GM12878 (cell line): ENCODE results near the gene INF2. TPM values are rescaled to one million over a fixed set of nuclear protein-coding genes. Genes with fewer than 3 reads are reported as not detected.

Experiments used
- ELK1 ChIP-seq: IDR thresholded peaks from 2 replicates; pipeline ENCODE4 v1.6.1; 2012; ENCODE audit warnings: low read depth, low read length, improper control_type of control experiment
- FOXM1 ChIP-seq: IDR thresholded peaks from 2 replicates; pipeline ENCODE4 v1.6.1; 2012; ENCODE audit warnings: low read depth, mild to moderate bottlenecking, inconsistent platforms, low read length, moderate library complexity
- HDGF ChIP-seq: fragments of 450-650 bp; IDR thresholded peaks from 2 replicates; pipeline ENCODE4 v1.6.1; 2016; ENCODE audit warnings: antibody characterized with exemption
- IKZF1 ChIP-seq: fragments of 450-650 bp; conservative IDR thresholded peaks from 2 replicates; pipeline ENCODE4 v1.6.1; 2017; ENCODE audit warnings: antibody characterized with exemption, mild to moderate bottlenecking
- KAT2A ChIP-seq: conservative IDR thresholded peaks from 2 replicates; pipeline ENCODE4 v1.6.1; 2011; ENCODE audit warnings: low read depth, low read length; ENCODE audit not compliant: control insufficient read depth
- KLF5 ChIP-seq: fragments of 450-650 bp; IDR thresholded peaks from 2 replicates; pipeline ENCODE4 v1.6.1; 2014; ENCODE audit warnings: mild to moderate bottlenecking; ENCODE audit not compliant: partially characterized antibody
- NBN ChIP-seq: fragments of 450-650 bp; IDR thresholded peaks from 2 replicates; pipeline ENCODE4 v1.6.1; 2016
- PAX5 ChIP-seq: IDR thresholded peaks from 2 replicates; pipeline ENCODE4 v1.6.1; 2011; ENCODE audit warnings: low read depth, low read length, borderline replicate concordance
- RAD21 ChIP-seq: IDR thresholded peaks from 2 replicates; pipeline ENCODE4 v1.6.1; 2011; ENCODE audit warnings: mild to moderate bottlenecking, low read depth, low read length, moderate library complexity; ENCODE audit not compliant: insufficient read depth
- RBBP5 ChIP-seq: fragments of 200-600 bp; sonication (generic); conservative IDR thresholded peaks from 2 replicates; pipeline ENCODE4 v1.6.1; 2016
- RELA ChIP-seq: fragments of 450-650 bp; IDR thresholded peaks from 2 replicates; pipeline ENCODE4 v1.8.0; 2014; ENCODE audit warnings: borderline replicate concordance; ENCODE audit not compliant: partially characterized antibody
- ZBTB33 ChIP-seq: fragments of 450-650 bp; IDR thresholded peaks from 2 replicates; pipeline ENCODE4 v1.6.1; 2017; ENCODE audit warnings: mild to moderate bottlenecking
- ZBTB40 ChIP-seq: fragments of 450-650 bp; IDR thresholded peaks from 2 replicates; pipeline ENCODE4 v1.6.1; 2016; ENCODE audit warnings: mild to moderate bottlenecking, moderate library complexity, borderline replicate concordance
- polyA plus RNA-seq, 11 experiments: library from polyadenylated mRNA; depleted of rRNA in 4 of 11; unstranded in 6 of 11; stranded (reverse) in 5 of 11; fragments of >200 nt; fragmentation: Nextera tagmentation in 4 of 11; fragmentation: Illumina TruSeq in 1 of 11; extraction: Ambion mirVana in 4 of 11; extraction: Trizol in 1 of 11; gene quantifications; 1 replicate in 1 of 11; 2 replicates in 10 of 11; pipeline versions ENCODE4 v1.2.1 to v1.2.3, GENCODE V29; 2011 to 2016; ENCODE audit warnings: inconsistent platforms in 2 of 11, missing spikeins in 2 of 11, low read depth in 1 of 11
- total RNA-seq, 4 experiments: library from RNA; depleted of rRNA in 3 of 4; stranded (reverse); fragments of >200 nt in 3 of 4; fragmentation: Illumina TruSeq in 1 of 4; extraction: Trizol in 1 of 4; gene quantifications; 2 replicates each; pipeline versions ENCODE4 v1.2.1 to v1.2.3, GENCODE V29; 2013 to 2021
- TF ChIP-seq, protein P1 (sequence below): fragments of 450-650 bp; IDR thresholded peaks from 2 replicates; pipeline ENCODE4 v1.6.1; 2017; ENCODE audit warnings: mild to moderate bottlenecking, moderate library complexity
- TF ChIP-seq, protein P2 (sequence below): IDR thresholded peaks from 2 replicates; pipeline ENCODE4 v1.6.1; 2011; ENCODE audit warnings: borderline replicate concordance, low read depth, mild to moderate bottlenecking, moderate library complexity, mixed read lengths, low read length; ENCODE audit not compliant: insufficient read depth; ENCODE audit errors: extremely low read length
- TF ChIP-seq, protein P3 (sequence below): IDR thresholded peaks from 2 replicates; pipeline ENCODE4 v1.6.1; 2012; ENCODE audit warnings: low read depth, low read length, improper control_type of control experiment

The INF2 gene
- total and polyA plus RNA-seq, 10 of the 15 experiments (the other 5 are each of a cell fraction or from before 2014, with no cell fraction given), result 0.72 to 43.2 (median 8.3) TPM

DNA sequence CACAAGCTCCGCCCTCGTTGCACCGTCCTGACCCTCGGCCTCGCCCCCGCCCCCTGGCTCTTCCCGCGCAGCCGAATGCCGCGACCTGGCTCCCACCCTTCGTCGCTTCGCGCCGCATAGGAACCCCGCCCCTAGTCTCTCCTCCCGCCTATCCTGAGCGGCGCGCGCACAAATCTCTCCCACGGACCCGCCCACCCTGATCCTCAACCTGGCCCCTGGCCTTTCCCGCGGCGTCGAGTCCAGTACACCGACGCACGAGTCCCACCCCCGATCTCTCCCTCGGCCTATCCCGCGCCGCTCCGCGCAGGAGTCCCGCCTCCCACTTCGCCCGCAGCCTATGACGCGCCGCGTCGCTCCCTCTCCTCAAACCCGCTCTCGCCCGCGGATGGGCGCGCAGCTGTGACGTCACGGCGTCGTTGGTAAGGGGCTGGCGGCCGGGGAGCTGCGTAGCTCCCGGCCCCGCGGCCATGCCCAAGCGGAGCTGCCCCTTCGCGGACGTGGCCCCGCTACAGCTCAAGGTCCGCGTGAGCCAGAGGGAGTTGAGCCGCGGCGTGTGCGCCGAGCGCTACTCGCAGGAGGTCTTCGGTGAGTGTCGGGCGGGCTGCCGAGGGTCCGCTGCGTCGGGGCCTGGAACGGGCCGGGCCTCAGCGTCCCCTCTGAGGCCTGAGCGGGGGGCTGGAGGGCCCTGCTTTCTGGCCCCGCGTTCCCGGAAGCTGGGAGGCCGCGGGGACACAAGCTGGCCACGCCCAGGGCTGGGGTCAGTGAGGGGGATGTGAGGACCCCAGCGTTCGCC is 63.5 kb downstream of the INF2 start, which contains the start of gene SIVA1 (continued):
- TF ChIP-seq, protein P1, sequence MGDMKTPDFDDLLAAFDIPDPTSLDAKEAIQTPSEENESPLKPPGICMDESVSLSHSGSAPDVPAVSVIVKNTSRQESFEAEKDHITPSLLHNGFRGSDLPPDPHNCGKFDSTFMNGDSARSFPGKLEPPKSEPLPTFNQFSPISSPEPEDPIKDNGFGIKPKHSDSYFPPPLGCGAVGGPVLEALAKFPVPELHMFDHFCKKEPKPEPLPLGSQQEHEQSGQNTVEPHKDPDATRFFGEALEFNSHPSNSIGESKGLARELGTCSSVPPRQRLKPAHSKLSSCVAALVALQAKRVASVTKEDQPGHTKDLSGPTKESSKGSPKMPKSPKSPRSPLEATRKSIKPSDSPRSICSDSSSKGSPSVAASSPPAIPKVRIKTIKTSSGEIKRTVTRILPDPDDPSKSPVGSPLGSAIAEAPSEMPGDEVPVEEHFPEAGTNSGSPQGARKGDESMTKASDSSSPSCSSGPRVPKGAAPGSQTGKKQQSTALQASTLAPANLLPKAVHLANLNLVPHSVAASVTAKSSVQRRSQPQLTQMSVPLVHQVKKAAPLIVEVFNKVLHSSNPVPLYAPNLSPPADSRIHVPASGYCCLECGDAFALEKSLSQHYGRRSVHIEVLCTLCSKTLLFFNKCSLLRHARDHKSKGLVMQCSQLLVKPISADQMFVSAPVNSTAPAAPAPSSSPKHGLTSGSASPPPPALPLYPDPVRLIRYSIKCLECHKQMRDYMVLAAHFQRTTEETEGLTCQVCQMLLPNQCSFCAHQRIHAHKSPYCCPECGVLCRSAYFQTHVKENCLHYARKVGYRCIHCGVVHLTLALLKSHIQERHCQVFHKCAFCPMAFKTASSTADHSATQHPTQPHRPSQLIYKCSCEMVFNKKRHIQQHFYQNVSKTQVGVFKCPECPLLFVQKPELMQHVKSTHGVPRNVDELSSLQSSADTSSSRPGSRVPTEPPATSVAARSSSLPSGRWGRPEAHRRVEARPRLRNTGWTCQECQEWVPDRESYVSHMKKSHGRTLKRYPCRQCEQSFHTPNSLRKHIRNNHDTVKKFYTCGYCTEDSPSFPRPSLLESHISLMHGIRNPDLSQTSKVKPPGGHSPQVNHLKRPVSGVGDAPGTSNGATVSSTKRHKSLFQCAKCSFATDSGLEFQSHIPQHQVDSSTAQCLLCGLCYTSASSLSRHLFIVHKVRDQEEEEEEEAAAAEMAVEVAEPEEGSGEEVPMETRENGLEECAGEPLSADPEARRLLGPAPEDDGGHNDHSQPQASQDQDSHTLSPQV, result no peak
- peak; percentile 68 for TF ChIP-seq RELA
- TF ChIP-seq HDGF, result peak; percentile 99
- TF ChIP-seq, protein P2, sequence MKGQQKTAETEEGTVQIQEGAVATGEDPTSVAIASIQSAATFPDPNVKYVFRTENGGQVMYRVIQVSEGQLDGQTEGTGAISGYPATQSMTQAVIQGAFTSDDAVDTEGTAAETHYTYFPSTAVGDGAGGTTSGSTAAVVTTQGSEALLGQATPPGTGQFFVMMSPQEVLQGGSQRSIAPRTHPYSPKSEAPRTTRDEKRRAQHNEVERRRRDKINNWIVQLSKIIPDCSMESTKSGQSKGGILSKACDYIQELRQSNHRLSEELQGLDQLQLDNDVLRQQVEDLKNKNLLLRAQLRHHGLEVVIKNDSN, result no peak
- TF ChIP-seq, protein P3, sequence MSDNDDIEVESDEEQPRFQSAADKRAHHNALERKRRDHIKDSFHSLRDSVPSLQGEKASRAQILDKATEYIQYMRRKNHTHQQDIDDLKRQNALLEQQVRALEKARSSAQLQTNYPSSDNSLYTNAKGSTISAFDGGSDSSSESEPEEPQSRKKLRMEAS, result peak; percentile 73; the same call in 1 of the 2 replicates
- TF ChIP-seq ZBTB40, result no peak
- TF ChIP-seq ZBTB33, result no peak
- TF ChIP-seq KLF5, result peak; percentile 33
- no peak for TF ChIP-seq ELK1
- TF ChIP-seq FOXM1, result no peak
- TF ChIP-seq PAX5, result peak; percentile 25; the same call in 1 of the 2 replicates
- no peak; the same call in none of the 2 replicates for TF ChIP-seq IKZF1
- no peak for TF ChIP-seq KAT2A
- TF ChIP-seq NBN, result peak; percentile 100
- TF ChIP-seq RAD21, result no peak
- no peak for TF ChIP-seq RBBP5
